ENCODE measurements around the gene KLHL6. TPM values are rescaled to one million over a fixed set of nuclear protein-coding genes. Genes with fewer than 3 reads are reported as not detected.

The KLHL6 gene
- total and polyA plus RNA-seq, 12 donors = 0.34 to 7.5 (median 2.5) TPM

DNA sequence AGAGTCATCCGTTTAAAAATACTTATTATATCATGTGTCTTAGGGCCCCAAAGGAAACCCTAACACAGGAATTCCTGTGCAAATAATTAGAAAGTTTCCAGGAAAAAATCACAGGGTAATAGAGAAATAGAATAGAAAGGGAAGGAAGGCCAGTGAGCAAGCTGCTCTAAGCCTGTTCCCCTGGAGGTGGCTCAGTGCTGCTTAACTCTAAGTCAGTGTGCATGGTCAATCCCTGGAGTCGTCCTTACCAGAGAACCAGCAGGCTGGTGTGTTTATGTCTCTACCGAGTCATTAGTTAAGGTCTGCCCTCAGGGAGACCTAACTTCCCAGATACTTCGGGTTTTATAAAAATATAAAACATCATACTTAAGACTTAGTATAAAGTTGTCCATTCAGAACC lies 106.1 kb downstream of the KLHL6 start:
- WGBS, 4 donors = 7 to 18% (median 10%) methylated on average over 4 of the region's 4 CpGs
- TF ChIP-seq, protein P1, sequence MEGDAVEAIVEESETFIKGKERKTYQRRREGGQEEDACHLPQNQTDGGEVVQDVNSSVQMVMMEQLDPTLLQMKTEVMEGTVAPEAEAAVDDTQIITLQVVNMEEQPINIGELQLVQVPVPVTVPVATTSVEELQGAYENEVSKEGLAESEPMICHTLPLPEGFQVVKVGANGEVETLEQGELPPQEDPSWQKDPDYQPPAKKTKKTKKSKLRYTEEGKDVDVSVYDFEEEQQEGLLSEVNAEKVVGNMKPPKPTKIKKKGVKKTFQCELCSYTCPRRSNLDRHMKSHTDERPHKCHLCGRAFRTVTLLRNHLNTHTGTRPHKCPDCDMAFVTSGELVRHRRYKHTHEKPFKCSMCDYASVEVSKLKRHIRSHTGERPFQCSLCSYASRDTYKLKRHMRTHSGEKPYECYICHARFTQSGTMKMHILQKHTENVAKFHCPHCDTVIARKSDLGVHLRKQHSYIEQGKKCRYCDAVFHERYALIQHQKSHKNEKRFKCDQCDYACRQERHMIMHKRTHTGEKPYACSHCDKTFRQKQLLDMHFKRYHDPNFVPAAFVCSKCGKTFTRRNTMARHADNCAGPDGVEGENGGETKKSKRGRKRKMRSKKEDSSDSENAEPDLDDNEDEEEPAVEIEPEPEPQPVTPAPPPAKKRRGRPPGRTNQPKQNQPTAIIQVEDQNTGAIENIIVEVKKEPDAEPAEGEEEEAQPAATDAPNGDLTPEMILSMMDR (IDR thresholded peaks at IDR 0.05) = peak in 1 of 6 experiments; percentile 10
- TF ChIP-seq POLR2A (IDR thresholded peaks at IDR 0.05) = peak in 1 of 2 donors; percentile 38

DNA sequence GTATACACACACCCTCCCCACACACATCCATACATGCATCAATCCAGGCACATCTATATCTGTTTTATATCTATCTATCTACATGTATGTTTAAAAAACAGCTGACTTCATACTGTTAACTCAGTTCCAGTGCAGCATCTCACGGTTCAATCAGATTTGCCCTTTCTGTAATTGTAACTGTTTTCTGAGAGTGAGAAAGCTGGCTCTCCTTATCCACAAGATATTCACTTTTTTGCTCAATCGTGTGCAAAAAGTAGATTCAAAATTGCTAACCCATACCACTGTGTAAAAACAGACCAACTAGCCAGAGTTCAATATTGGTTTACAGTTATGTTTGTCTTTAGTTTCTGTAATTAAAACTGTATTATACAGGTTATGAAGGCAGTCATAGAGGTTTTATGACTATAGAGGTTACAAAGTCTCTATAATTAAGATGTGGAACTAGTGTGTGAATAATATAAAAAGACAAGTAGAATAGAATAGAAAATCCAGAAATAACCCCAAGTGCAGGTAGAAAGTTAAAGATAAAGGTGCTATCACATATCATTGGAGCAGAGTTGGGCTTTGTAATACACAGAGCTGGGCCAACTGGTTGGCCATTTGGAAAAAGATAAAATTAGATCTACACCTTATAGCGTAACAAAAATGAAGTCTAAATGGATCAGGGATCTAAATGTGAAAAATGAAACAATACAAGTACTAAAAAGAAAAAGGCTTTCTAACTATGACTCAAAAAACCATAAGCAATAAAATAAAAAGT lies 107.0 kb downstream of the KLHL6 start:
- H3K36me3 ChIP-seq (replicated peaks in 1 of 2) = peaks cover 0 to 17% of the 10 kb centered on the region in 2 donors
- intact Hi-C loops (cut with DNase I) = no loop called here
- no peaks in the 10 kb centered on the region for H3K9me3 ChIP-seq (replicated peaks in 1 of 3)
- peak overlapping the region in 2 of 4 donors; percentile 47 to 79 for H3K4me3 ChIP-seq
- 23 to 33% (median 31%) methylated on average over 3 of the region's 3 CpGs for WGBS, 4 donors
- peaks cover 6 to 27% of the 10 kb centered on the region in 2 donors for H3K4me1 ChIP-seq (replicated peaks in 1 of 2)
- no peak for TF ChIP-seq POLR2A (IDR thresholded peaks at IDR 0.05)
- TF ChIP-seq, protein P1 (IDR thresholded peaks at IDR 0.05) = no peak
- no peaks in the 10 kb centered on the region for H3K27me3 ChIP-seq
- DNase-seq = no peak
- peak overlapping the region in 2 of 5 donors; percentile 84 to 85 for H3K27ac ChIP-seq

More for the DNA sequence above, 106.1 kb downstream of the KLHL6 start:
- intact Hi-C loops (cut with DNase I) = no loop called here
- Histone ChIP-seq H3K9me3 (replicated peaks in 1 of 3) (no peaks in the 10 kb centered on the region), H3K27me3 (no peaks in the 10 kb centered on the region), H3K4me1 (replicated peaks in 1 of 2) (peaks cover 6 to 27% of the 10 kb centered on the region in 2 donors), H3K27ac (peak overlapping the region in 4 of 5 donors; percentile 15 to 85 (median 43)), H3K36me3 (replicated peaks in 1 of 2) (peaks cover 0 to 17% of the 10 kb centered on the region in 2 donors), H3K4me3 (peak overlapping the region in 1 of 4 donors; percentile 79)
- peak in 5 of 7 donors; percentile 34 to 68 (median 39) for DNase-seq

DNA sequence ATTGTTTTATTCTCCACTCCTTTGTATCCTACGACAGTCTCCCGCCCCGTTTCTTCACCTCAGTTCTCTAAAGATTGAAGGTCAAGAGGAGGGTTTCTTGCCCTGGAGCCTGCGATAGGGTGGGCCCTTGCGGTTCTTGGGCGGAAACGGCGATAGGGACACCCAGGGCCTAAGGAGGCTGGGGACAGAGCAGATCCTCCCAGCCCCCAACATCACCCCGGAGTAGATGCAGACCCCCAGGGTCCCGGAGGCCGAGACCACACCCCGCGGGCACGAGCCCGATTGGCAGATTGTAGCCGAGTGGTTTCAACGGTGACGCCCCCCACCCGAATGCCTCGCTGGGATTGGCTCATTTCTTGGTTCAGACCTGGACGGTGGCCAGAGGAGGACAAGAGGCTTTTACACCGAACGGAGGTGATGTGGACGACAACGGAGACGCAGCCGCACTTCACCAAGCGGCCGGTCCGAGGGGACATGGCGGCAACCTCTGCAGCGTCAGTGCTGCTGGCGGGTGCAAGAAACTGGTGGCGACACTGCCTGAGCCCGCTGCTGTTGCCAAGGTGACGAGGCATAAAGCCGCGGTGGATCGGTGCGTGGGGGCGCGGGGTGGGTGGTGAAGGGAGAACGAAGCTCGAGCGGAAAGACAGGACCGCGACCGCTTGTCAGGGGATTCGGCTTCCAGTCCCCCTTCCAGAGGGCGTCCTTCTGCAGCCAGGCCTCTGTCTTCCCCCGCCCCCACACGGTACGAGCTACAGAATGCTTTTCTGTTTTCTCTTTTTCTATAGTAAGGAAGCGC lies 108.1 kb downstream of the KLHL6 start:
- peak; percentile 92 to 98 (median 96) for DNase-seq
- Histone ChIP-seq H3K4me1 (replicated peaks in 1 of 2) (peaks cover 6 to 27% of the 10 kb centered on the region in 2 donors), H3K9me3 (replicated peaks in 1 of 3) (peaks cover 0 to 4% (median 0%) of the 10 kb centered on the region in 3 donors), H3K36me3 (replicated peaks in 1 of 2) (peaks cover 0 to 7% of the 10 kb centered on the region in 2 donors), H3K27me3 (no peaks in the 10 kb centered on the region), H3K4me3 (peak overlapping the region; percentile 10 to 79 (median 54)), H3K27ac (peak overlapping the region; percentile 60 to 93 (median 84))
- TF ChIP-seq POLR2A (IDR thresholded peaks at IDR 0.05) = peak; percentile 90 to 97
- TF ChIP-seq, protein P1 (IDR thresholded peaks at IDR 0.05) = peak in 2 of 6 experiments; percentile 23 to 27
- intact Hi-C loops (cut with DNase I) = no loop called here
- WGBS, 4 donors = 0 to 2% (median 0%) methylated on average over 27 to 54 of the region's 54 CpGs

DNA sequence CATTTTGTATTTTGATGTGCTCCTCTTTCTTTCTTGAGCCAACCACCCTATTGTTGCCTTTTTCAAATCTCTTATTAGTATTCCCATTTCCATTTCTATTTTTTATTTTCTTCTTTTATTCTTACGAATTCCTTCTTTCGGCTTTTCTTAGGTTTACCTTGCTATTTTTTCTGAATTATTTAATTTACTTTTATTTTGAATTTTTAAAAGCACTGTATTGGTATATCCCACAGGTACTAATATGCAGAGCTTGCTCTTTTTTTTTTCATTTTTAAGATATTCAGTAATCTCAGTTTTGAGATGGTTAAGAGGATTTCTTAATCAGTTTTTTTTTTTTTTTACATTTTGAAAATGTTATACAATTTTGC lies 108.7 kb downstream of the KLHL6 start:
- Histone ChIP-seq H3K9me3 (replicated peaks in 1 of 3) (peaks cover 0 to 6% (median 0%) of the 10 kb centered on the region in 3 donors), H3K27ac (peak overlapping the region in 3 of 5 donors; percentile 75 to 85 (median 84)), H3K4me3 (peak overlapping the region in 2 of 4 donors; percentile 47 to 79), H3K27me3 (no peaks in the 10 kb centered on the region), H3K36me3 (replicated peaks in 1 of 2) (peaks cover 0 to 1% of the 10 kb centered on the region in 2 donors), H3K4me1 (replicated peaks in 1 of 2) (peaks cover 6 to 27% of the 10 kb centered on the region in 2 donors)
- TF ChIP-seq POLR2A (IDR thresholded peaks at IDR 0.05) = no peak
- TF ChIP-seq, protein P1 (IDR thresholded peaks at IDR 0.05) = no peak
- WGBS, 4 donors = 91 to 95% (median 95%) methylated on average over 2 of the region's 2 CpGs
- DNase-seq = no peak
- intact Hi-C loops (cut with DNase I) = no loop called here

Data from adrenal gland (tissue), 12 donors.